GM19468 (cell line): ENCODE data around the gene IGF2R.

Experiments used
- ATAC-seq: cut with Tn5 transposase; IDR thresholded peaks from one replicate; pipeline ENCODE4 v1.9.1; 2021; ENCODE audit warnings: mild to moderate bottlenecking, moderate library complexity, moderate number of reproducible peaks; ENCODE audit not compliant: unreplicated experiment; ENCODE audit errors: extremely low read depth

The IGF2R gene

GRCh38 chr6:160038479-160038878, 69.6 kb downstream of the IGF2R start:
- ATAC-seq, result no peak

GRCh38 chr6:160039441-160039840, 70.6 kb downstream of the IGF2R start:
- no peak for ATAC-seq

GRCh38 chr6:160040055-160040454, 71.2 kb downstream of the IGF2R start:
- no peak for ATAC-seq

- ATAC-seq, result no peak
These were observed 71.8 kb downstream of the IGF2R start for GRCh38 chr6:160040527-160041264.

GRCh38 chr6:160041608-160042007, 72.7 kb downstream of the IGF2R start:
- ATAC-seq, result no peak

- no peak for ATAC-seq
These were observed 73.3 kb downstream of the IGF2R start for GRCh38 chr6:160042014-160042773.

GRCh38 chr6:160042788-160043301, 74.0 kb downstream of the IGF2R start:
- no peak for ATAC-seq

GRCh38 chr6:160043784-160044183, 74.9 kb downstream of the IGF2R start:
- no peak for ATAC-seq

GRCh38 chr6:160044687-160045086, 75.8 kb downstream of the IGF2R start:
- no peak for ATAC-seq

GRCh38 chr6:160048471-160048870, 79.6 kb downstream of the IGF2R start:
- no peak for ATAC-seq

GRCh38 chr6:160049346-160049745, 80.5 kb downstream of the IGF2R start:
- ATAC-seq, result no peak

- no peak for ATAC-seq
These were observed 81.1 kb downstream of the IGF2R start for GRCh38 chr6:160050022-160050421.

GRCh38 chr6:160051390-160051789, 82.5 kb downstream of the IGF2R start:
- no peak for ATAC-seq

- ATAC-seq, result no peak
These were observed 85.4 kb downstream of the IGF2R start for GRCh38 chr6:160054271-160054670.

- no peak for ATAC-seq
These were observed 86.0 kb downstream of the IGF2R start for GRCh38 chr6:160054913-160055312.

GRCh38 chr6:160055378-160055777, 86.5 kb downstream of the IGF2R start:
- no peak for ATAC-seq

GRCh38 chr6:160055813-160056212, 86.9 kb downstream of the IGF2R start:
- no peak for ATAC-seq

- no peak for ATAC-seq
These were observed 88.2 kb downstream of the IGF2R start for GRCh38 chr6:160057080-160057479.

GRCh38 chr6:160058603-160059215, 89.8 kb downstream of the IGF2R start:
- ATAC-seq, result no peak

- no peak for ATAC-seq
These were observed 91.3 kb downstream of the IGF2R start for GRCh38 chr6:160060221-160060620.

- no peak for ATAC-seq
These were observed 92.1 kb downstream of the IGF2R start for GRCh38 chr6:160060920-160061447.
